NCI-H128 (cell line): ENCODE measurements around the gene SH3BP2.

Experiments used
- DNase-seq: peaks from one replicate; lab custom pipeline; 2025; ENCODE audit not compliant: unreplicated experiment; lab: John Stamatoyannopoulos, UW

SH3BP2 gene

DNA sequence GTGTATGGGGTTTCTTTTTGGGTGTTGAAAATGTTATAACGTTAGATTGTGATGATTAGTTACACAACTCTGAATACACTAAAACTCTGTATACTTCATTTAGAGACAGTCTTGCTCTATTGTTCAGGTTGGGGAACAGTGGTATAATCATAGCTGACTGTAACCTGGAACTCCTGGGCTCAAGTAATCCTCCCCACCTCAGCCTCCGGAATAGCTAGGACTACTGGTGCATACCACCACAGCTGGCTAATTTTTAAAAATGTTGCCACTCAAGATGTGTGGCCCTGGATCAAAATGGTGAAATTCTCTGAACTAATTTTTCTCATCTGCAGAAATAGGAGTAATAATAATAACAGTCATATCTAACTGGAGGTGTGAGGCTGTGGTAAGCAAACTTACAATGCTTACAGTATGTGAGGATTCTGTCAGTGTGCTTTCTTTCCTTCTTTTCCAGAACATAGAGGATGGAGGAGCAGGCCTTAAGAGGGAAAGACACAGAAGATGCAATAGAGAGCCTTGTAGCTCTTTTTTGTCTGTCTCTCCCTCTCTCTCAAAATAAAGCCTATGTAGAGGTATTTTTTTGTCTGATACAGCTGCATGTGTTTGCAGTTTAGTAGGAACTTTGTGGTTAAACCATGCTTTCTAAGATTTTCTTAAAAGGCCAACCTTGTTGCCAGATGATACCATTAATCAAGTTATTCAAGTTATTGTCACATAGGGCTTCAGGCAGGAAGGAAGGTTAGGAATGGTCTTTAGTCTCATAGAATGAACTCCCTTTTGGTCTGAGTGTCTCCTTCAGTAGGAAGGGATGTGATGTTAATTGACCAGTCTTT lies 58.3 kb downstream of the SH3BP2 start:
- DNase-seq: no peak

DNA sequence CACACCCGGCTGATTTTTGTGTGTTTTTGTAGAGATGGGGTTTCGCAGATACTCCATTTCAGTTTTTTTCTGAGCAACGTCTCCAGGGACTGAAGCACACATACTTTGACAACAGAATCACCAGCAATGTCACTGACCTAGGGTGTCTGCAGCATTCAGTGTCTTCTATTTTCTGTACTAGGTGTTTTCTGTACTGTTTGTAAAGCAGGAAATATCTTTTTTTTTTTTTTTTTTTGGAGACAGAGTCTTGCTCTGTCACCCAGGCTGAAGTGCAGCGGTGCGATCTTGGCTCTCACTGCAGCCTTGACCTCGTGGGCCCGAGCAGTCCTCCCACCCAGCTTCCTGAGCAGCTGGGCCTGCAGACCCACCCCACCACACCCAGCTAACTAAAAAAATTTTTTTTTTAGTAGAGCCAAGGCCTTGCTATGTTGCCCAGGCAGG lies 59.6 kb downstream of the SH3BP2 start:
- DNase-seq: no peak

DNA sequence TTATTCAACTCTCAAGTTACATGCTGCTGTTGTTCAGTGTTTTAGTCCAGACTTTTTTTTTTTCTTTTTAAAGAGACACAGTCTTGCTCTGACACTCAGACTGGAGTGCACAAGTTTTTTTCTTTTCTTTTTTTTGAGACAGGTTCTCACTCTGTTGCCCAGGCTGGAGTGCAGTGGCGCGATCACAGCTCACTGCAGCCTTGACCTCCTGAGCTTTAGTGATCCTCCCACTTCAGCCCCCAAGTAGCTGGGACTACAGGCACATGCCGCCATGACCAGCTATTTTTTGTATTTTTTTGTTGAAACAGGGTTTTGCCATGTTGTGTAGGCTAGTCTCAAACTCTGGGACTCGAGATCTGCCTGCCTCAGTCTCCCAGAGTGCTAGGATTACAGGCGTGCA lies 62.7 kb downstream of the SH3BP2 start:
- no peak for DNase-seq

DNA sequence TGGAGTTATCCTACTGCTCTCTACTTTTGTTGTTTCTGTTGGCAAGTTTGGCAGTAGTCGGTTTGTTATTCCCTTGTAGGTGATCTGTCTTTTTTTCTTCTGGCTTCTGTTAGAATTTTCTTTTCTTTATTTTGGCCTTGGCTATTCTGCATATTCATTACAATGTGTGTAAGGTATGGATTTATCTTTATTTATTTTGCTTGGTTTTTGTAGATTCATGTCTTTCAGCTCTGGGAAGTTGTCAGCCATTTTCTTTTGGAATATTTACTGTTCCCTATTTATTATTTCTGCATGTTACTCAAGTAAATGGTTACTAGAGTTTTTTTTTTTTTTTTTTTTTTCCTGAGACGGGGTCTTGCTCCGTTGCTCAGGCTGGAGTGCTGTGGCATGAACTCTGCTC lies 63.4 kb downstream of the SH3BP2 start:
- DNase-seq: no peak

DNA sequence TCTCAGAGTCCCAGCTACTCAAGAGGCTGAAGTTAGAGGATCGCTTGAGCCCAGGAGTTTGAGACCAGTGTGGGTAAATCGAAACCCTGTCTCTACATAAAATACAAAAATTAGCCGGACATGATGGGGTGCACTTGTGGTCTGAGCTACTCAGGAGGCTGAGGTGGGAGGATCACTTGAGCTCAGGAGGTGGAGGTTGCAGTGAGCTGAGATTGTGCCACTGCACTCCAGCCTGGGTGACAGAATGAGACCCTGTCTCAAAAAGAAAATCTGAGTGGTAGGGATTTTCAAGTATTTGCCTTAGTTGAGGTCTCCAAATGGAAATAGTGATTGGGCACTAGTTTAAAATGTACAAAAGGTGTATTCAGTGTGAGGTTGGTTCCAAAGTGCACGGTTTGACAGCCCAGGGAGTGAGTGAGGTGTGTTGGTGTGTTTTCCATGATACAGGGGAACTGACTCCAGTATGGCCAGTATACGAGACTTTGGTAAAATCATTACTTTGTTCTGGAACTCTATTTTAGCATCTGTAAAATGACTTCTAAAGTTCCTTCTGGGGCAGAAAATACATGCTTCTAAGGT lies 64.6 kb downstream of the SH3BP2 start:
- DNase-seq: no peak

DNA sequence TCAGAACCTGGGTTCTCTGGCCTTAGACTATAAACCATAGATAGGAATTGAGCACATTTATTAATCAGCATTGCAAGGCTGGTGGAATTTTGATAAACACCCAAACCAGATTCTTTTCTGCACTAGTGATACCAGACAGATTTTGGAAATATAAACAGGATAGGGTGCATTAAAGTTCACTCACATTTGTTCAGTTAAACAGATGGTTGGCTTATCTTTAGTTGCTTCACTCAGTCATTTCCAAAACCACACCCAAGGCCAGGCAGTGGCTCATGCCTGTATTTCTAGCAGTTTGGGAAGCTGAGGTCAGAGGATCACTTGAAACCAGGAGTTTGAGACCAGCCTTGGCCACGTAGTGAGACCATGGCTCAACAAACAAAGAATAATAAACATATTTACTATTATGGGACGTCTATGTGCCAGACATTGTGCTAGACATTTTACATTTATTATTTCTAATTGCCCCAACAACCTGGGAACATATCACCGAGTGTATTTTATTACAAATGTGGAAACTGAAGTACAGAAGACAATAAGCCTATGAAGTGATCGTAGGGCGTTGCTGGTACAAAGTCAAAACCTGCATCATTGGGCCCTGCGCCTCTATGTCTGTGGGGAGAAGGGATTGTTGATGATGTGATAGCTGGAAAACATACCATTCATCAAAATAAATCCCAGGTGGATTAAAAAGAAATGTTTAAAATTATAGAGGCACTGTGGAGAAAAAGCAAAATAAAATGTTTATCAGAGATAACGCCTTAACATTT lies 65.7 kb downstream of the SH3BP2 start:
- DNase-seq: no peak

DNA sequence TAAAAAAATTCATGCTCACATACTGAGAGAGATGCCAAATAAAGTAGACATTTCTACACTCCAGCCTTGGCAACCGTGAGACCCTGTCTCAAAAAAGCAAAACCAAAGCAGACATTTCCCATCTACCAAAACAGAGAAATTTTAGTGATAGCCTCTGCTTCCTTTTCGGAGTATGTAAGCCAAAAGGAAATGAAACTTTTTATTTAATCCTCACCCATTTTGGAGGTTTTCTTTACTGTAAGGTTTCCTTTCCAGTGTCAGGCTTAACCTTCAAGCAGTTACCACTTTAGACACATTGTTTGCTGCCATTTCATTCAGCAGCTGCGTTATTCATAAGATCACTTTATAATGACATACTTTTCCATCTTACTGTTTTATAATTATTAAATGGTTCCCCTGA lies 66.6 kb downstream of the SH3BP2 start:
- DNase-seq: no peak

DNA sequence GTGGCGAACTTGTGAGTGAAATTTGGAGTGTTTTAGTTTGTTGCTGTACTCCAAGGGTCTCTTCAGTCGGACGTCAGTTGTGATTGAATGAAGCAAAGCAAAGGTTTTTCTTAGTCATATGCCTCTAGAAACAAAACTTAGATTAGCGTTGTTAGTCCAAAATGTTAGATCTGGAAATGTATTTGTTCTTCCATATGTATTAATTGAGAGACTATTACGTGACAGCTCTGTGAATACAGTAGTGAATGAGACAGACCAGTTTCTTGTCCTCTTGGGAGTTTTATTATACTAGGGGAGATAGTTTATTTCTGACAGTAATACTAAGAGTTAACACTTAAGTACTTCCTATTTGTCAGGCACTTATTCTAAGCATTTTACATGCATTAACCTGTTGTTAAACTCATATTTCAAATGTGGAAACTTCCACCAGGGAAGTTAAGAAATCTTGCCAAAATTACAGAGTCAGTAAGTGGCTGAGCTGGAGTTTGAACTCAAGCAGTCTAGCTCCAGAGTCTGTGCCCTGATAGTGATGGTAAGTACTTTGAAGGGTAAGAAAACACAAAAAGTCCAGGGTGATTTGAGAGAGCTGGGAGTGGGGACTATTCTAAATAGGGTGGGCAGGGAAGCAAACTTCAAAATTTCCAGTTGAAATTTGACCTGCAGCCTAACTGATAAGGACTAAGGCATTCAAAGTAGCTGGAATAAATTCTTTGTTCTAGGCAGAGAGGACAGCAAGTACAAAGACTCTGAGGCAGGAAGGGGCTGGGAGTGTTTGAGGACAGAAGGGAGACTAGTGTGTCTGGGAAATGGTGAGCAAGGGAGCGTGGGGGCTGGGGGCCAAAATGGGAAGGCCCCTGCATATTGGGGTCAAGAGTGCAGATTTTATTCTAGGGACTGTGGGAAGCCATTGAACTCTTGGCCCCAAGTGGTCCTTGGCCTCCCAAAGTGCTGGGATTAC lies 67.8 kb downstream of the SH3BP2 start:
- DNase-seq: no peak

DNA sequence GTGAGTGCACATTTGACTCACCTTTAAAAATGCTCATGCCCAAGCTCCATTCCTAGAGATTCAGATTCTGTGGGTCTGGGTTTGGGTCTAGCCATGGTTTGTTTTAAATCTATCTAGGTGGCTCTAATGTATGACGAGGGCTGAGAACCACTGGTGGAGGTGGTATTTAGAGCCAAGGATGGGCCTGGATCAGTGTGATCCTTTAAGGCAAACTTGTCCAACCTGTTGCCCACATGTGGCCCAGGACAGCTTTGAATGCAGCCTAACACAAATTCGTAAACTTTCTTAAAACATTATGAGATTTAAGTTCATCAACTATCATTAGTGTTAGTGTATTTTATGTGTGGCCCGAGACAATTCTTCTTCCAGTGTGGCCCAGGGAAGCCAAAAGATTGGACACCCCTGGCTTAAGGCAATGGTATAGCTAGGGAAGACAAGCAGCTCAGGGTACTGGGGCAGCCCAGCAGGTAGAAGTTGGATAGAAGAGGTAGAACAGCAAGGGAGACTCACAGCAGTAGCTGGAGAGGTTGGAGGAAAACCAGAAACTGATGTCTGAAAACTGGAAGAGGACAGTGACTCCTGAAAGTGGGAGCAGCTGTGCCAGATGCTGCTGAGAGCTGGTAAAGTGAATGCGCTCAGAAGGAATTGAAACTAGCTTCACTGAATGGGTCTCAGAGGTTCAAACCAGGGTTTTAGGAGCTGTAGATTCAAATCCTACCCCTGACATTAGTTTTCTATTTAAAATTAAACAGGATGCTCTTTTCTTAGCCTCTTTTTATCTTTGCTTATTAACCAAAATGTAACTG lies 68.9 kb downstream of the SH3BP2 start:
- DNase-seq: no peak

DNA sequence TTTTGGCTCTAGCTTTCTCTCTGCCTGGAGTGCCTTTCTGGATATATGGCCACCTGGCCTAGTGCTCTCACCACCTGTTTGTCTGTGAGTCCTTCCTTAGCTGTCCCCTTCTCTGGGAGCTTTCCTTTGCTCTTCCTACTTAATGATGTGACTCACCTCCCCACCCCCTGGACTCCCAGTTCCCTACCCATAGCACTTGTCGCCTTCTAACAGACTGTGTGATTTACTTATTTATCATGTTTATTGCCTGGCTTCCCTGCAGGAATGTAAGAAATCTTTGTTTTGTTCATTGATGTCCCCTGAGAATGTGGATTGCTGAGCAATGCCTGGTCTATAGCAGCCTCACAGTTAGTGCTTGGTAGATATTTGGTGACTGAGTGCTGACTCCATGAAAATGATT lies 69.6 kb downstream of the SH3BP2 start:
- no peak for DNase-seq

DNA sequence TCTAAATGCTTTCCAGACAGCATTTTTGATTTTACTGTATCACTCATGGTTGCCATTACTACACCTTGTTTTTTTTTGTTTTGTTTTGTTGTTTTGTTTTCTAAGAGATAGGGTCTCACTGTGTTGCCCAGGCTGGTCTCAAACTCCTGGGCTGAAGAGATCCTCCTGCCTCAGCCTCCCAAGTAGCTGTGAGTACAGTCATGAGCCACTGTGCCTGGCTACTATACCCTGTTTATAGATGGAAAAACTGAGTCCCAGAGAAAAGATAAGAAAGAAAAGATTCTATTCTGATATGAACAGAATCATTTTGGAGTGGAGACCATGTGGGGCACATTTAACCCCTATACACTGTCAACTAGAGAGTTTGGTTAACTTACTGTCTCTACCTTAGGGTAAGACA lies 70.8 kb downstream of the SH3BP2 start:
- DNase-seq: no peak

DNA sequence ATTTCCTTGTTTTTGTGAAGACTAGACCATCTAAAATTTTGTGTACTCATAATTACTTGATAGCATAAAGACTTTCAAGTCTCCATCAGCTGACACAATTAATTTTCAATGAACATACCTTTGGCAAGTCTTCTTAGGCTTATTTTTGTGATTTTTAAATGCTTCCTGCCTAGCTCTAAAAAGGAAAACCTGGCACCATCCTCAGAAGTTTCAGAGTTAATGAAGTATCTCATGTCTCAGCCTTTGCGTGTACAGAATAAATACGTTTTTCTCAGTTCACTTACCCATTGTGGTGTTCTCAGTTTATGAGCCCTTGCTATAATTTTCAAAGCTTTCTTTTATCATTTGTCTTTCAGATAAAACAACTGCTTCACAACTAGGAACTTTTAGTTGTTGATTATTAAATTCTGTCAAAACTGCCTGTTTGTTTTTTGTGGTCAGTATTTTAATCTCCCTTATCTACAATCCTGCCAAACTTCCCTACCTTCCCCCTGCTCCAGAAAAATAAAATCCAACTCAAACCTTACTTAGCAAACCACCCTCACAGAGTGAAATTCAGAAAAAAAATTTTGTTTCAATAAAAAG lies 72.4 kb downstream of the SH3BP2 start:
- no peak for DNase-seq

DNA sequence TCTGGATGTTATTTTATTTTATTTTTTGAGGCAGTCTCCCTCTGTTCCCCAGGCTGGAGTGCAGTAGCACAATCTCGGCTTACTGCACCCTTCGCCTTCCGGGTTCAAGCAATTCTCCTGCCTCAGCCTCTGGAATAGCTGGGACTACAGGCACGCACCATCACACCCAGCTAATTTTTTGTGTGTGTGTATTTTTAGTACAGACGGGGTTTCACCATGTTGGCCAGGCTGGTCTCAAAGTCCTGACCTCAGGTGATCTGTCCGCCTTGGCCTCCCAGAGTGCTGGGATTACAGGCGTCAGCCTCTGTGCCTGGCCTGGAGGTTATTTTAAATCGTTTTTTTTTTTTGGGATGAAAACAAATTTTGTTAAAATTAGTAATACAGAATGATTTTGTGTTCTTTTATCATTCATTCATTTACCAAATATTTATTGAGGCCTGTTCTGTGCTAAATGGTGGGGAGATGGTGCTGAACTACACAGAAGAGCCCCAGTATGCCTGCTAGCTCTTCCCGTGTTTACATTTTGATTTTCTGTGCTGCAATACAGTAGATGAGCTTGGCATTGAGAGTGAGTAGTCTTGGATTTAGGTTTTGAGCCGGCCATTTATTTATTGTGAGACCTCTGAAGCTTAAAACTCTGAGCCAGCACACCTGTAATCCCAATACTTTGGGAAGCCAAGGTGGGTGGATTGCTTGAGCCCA lies 73.4 kb downstream of the SH3BP2 start:
- no peak for DNase-seq

DNA sequence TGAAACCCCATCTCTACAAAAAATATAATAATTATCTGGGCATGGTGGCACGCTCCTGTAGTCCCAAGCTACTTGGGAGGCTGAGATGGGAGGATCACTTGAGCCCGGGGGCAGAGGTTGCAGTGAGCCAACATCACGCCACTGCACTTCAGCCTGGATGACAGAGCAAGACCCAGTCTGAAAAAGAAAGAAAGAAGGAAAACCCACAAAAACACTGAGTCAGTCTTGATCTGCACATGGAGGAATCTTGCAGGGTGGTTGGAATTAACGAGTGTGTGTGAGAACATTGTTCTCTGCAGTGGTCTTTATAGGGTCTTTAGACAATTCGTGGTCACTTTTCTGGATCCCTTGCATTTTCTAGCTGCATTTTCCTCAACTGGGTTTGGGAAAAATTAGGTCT lies 74.0 kb downstream of the SH3BP2 start:
- DNase-seq: no peak

DNA sequence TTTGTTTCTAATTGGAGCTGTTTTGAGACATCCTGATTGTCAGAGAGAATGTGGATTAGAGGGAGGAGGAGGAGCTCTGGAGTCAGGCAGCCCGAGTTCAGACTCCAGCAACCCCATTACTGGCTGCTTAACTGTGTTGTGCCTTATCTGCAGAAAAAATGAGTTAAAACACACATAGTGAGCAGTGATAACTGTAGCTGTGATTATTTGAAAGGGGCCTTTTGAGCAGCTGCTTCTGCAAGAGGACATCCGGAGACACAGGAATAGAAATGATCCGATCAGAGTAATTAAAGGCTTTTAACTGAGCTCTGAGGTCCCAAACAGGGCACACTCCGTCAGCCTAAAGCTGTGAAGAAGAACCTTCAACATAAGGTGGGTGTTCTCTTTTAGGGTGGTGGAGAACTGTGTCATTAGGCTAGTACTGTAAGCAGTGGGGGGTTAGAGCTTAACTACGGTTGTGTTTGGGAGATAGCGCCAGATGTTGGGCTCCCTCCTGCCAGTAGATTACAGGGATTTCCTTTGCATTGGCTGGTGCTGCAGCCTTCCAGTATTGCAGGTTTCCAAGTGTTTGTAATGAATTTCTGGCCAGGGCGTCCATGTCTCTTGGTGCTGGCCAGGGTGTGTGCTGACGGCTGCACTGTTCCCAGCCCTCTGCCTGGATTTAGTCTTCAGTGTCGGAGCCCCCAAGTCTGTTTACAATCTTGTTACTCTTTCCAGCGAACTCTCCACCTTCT lies 75.0 kb downstream of the SH3BP2 start:
- DNase-seq: no peak

DNA sequence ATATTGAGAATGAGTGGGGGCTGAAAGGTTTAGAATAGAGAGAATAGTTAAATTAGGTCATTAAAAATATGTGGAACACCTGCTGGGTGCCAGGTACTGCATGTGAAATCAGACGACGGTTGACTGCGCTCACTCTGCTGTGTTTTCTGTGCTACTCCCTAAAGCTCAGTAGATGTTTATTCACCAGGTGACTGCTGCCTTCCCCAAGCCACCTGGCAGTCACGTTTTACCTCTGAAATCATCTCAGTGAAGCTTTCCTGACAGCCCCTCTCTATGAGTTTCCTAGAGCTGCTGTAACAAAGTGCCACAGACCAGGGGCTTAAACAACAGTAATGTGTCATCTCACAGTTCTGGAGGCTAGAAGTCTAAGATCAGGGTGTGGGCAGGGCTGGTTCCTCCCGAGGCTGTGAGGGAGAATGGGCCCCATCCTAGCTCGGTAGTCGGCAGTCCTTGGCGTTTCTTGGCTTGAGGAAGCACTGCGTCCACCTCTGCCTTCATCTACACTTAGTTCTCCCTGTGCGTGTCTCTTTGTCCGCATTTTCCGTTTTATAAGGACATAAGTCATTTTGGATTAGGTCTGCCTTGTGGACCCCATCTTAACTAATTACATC lies 76.1 kb downstream of the SH3BP2 start:
- no peak for DNase-seq

DNA sequence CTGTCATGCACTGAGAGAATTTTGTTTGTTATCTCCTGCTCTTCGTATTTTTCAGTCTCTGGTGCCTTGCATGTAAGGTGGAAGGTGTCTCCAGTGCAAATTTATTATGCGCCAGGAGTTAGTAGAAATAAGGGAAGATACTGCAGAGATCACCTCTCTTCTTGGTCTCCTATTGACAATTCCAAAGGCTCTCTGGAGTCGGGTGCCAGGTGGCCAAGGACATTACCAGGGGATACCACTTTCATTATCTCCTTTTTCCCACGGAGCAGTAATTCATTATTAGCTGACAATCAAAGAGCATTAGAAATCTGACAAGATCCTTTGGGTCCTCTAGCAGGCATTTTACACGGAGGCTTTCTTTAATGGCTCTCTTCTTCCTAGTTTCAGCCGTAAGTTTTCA lies 76.8 kb downstream of the SH3BP2 start:
- DNase-seq: no peak

DNA sequence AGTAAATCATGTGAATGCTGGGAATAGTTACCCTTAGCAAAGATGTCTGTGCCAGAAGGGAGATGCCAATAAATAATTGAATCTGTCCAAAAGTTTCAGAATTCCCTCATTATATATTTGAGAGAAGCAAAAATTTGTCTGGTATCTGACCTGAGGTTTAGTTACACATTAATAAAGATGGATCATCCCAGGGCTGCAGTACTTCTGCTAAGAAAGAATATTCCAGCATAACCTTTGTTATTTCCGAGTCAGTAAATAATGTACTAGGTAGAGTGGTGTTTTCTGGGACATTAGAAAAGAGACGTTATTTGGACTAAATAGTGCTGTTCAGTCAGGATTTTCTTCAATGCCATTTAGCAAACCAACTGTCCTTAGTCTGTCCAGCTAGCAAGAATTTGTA lies 77.2 kb downstream of the SH3BP2 start:
- DNase-seq: no peak
